Stomach (tissue), 4 donors: ENCODE data around the gene VSTM2L.

ENCODE experiments used
- POLR2A ChIP-seq, 4 donors: fragments of 450-650 bp; IDR thresholded peaks; one replicate each; pipeline ENCODE4 v1.6.1; 2016; ENCODE audit warnings: antibody characterized with exemption in 4 of 4, control low read depth in 2 of 4, mild to moderate bottlenecking in 1 of 4, moderate library complexity in 1 of 4
- POLR2AphosphoS5 ChIP-seq, 3 donors: sonication (generic); formaldehyde crosslinking; IDR thresholded peaks; one replicate each; pipeline ENCODE4 v1.6.1; 2016; ENCODE audit warnings: antibody characterized with exemption in 3 of 3
- TF ChIP-seq, protein P1 (sequence below), 7 experiments: fragments of 450-650 bp in 4 of 7; fragments of 200-600 bp in 3 of 7; sonication (generic) in 3 of 7; IDR thresholded peaks; one replicate each; pipeline ENCODE4 v1.5.1; 2016 to 2019; ENCODE audit warnings: antibody characterized with exemption in 7 of 7, control low read depth in 2 of 7, mild to moderate bottlenecking in 1 of 7

DNA sequence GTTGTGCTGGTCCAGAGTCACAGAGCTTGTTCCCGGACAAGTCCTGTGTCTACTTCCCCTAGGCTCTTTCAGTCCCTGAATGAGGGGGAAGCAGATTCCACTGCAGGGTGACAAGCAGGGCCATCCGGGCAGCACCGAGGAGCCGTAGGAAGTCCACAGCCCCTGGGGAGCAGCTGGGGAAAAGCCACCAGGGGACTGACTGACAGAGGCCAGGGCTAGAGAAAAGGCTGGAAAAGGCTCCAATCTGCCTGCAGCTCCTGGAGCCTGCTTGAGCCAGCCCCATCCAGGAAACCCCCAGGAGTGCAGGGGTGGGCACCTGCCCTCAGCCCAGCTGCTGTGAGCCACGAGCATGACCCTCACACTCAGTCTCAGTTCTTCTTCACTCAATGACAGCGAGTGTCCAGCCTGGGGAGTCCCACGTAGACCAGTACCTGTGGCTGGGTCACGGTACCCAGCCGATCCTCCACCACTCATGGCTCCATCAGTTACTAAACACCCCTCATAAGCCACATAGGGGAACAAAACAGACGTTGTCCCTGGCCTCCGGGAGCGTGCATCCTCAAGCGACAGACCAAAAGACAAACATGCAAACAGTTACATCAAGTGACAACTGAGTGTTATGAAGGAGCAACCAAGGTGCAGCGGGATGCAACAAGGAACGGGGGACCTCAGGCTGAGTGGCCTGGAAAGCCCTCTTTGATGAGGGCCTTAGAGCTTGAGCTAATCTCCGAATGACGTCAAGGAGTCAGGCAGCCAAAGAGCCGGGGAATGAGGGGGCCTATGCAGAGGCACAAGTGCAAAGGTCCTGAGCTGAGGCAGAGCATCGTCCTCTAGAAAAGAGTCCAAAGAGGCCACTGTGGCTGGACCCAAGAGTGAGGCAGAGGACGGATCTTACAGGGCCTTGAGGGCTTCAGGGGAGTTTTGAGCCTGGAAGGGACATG is 24.8 kb upstream of the VSTM2L start:
- no peak for TF ChIP-seq POLR2A (IDR thresholded peaks at IDR 0.05)
- TF ChIP-seq, protein P1, sequence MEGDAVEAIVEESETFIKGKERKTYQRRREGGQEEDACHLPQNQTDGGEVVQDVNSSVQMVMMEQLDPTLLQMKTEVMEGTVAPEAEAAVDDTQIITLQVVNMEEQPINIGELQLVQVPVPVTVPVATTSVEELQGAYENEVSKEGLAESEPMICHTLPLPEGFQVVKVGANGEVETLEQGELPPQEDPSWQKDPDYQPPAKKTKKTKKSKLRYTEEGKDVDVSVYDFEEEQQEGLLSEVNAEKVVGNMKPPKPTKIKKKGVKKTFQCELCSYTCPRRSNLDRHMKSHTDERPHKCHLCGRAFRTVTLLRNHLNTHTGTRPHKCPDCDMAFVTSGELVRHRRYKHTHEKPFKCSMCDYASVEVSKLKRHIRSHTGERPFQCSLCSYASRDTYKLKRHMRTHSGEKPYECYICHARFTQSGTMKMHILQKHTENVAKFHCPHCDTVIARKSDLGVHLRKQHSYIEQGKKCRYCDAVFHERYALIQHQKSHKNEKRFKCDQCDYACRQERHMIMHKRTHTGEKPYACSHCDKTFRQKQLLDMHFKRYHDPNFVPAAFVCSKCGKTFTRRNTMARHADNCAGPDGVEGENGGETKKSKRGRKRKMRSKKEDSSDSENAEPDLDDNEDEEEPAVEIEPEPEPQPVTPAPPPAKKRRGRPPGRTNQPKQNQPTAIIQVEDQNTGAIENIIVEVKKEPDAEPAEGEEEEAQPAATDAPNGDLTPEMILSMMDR (IDR thresholded peaks at IDR 0.05): no peak
- no peak for TF ChIP-seq POLR2AphosphoS5 (IDR thresholded peaks at IDR 0.05)
